Measurements from ENCODE around the gene TBX4. TPM values are rescaled to one million over a fixed set of nuclear protein-coding genes. Genes with fewer than 3 reads are reported as not detected.
"Not testable (repeated sequence)": the region's sequence is repeated elsewhere in the genome, so short reads cannot be mapped to it uniquely, and the experiment has no call there.

The TBX4 gene
- total RNA-seq, 1 experiment from 2014 or later, result not detected

DNA sequence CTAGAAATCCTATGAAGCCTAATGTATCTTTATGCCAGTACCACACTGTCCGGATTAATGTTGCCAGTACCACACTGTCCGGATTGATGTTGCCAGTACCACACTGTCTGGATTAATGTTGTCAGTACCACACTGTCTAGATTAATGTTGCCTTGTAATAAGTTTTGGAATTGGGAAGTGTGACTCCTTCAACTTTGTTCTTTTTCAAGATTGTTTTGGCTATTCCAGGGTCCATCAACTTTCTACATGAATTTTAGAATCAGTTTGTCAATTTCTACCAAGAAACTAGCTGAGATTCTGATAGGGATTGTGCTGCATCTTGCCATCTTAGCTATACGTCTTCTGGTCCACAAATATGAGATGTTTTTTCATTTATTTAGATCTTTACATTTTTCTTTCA lies 68.7 kb downstream of the TBX4 start:
- intact Hi-C loops (cut with micrococcal nuclease), result no loop called here
- Mint-ChIP-seq H3K4me1 (ENCODE audit: insufficient read depth, unreplicated experiment) (no peaks in the 10 kb centered on the region), H3K4me3 (ENCODE audit: unreplicated experiment) (no peak overlapping the region), H3K36me3 (ENCODE audit: insufficient read depth, unreplicated experiment) (no peaks in the 10 kb centered on the region), H3K27ac (ENCODE audit: low read depth, unreplicated experiment) (no peak overlapping the region), H3K27me3 (ENCODE audit: insufficient read depth, unreplicated experiment) (peaks cover 28% of the 10 kb centered on the region), H3K9me3 (ENCODE audit: unreplicated experiment) (no peaks in the 10 kb centered on the region)
- ChIA-PET POLR2A (no interaction called here), CTCF (no interaction called here)
- no TSS peak for BruUV-seq (replicated peaks)
- no peak for TF ChIP-seq CTCF (IDR thresholded peaks at IDR 0.05; ENCODE audit: unreplicated experiment)
- no peak for DNase-seq (ENCODE audit: unreplicated experiment)

DNA sequence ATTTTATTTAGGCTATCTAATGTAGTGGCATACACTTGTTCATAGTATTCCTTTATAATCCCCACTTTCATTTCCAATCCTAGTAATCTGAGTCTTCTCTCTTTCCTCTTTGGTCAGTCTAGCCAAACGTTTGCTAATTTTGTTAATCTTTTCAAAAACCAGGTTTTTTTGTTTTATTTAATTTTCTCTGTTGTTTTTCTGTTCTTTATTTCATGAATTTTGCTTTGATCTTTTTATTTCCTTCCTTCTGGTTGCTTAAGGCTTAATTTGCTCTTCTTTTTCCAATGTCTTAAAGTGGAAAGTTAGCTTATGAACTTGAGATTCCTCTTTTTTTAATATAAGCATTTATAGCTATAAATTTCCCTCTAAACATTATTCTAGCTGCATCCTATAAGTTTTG lies 69.9 kb downstream of the TBX4 start:
- H3K4me1 Mint-ChIP-seq (ENCODE audit: insufficient read depth, unreplicated experiment), result no peaks in the 10 kb centered on the region
- no peak for DNase-seq (ENCODE audit: unreplicated experiment)
- no peak overlapping the region for H3K4me3 Mint-ChIP-seq (ENCODE audit: unreplicated experiment)
- no peaks in the 10 kb centered on the region for H3K36me3 Mint-ChIP-seq (ENCODE audit: insufficient read depth, unreplicated experiment)
- BruUV-seq (replicated peaks), result no TSS peak
- no peaks in the 10 kb centered on the region for H3K9me3 Mint-ChIP-seq (ENCODE audit: unreplicated experiment)
- POLR2A ChIA-PET, result interaction anchor here (0.7 kb wide), 1 partner anchor 22 kb away, joined by 3 read pairs; no protein-coding TSS in a partner anchor
- CTCF ChIA-PET, result interaction anchor here (0.6 to 0.7 kb wide), 3 partner anchors 25 to 634 kb away, joined by 3 to 4 read pairs (median 4); no protein-coding TSS in a partner anchor
- no peak overlapping the region for H3K27ac Mint-ChIP-seq (ENCODE audit: low read depth, unreplicated experiment)
- no peak for TF ChIP-seq CTCF (IDR thresholded peaks at IDR 0.05; ENCODE audit: unreplicated experiment)
- H3K27me3 Mint-ChIP-seq (ENCODE audit: insufficient read depth, unreplicated experiment), result peaks cover 40% of the 10 kb centered on the region
- intact Hi-C loops (cut with micrococcal nuclease), result no loop called here

GRCh38 chr17:61524319-61524718 lies 72.1 kb downstream of the TBX4 start:
- CTCF ChIA-PET, result interaction anchor here (0.6 to 1.5 kb wide), 3 partner anchors 22 to 108 kb away, joined by 3 to 5 read pairs (median 4); no protein-coding TSS in a partner anchor

DNA sequence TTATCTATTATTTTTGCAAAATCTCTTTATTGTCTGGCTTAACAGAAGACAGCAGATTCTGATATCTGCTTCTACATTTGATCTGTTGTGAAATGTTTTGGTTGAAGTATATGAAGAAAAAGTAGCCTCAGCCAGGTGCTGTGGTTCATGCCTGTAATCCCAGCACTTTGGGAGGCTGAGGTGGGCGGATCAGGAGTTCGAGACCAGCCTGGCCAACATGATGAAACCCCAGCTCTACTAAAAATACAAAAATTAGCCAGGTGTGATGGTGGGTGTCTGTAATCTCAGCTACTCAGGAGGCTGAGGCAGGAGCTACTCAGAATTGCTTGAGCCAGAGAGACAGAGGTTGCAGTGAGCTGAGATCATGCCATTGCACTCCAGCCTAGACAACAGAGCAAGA lies 75.2 kb downstream of the TBX4 start:
- not testable (repeated sequence) for H3K27ac Mint-ChIP-seq (ENCODE audit: low read depth, unreplicated experiment)

More at GRCh38 chr17:61524319-61524718, 72.1 kb downstream of the TBX4 start:
- no peak for TF ChIP-seq CTCF (IDR thresholded peaks at IDR 0.05; ENCODE audit: unreplicated experiment)
- H3K4me3 Mint-ChIP-seq (ENCODE audit: unreplicated experiment), result no peak overlapping the region
- H3K27me3 Mint-ChIP-seq (ENCODE audit: insufficient read depth, unreplicated experiment), result peaks cover 42% of the 10 kb centered on the region
- H3K27ac Mint-ChIP-seq (ENCODE audit: low read depth, unreplicated experiment), result no peak overlapping the region
- POLR2A ChIA-PET, result interaction anchor here (1.1 kb wide), 1 partner anchor 10 kb away, joined by 4 read pairs; no protein-coding TSS in a partner anchor
- no peak for DNase-seq (ENCODE audit: unreplicated experiment)
- intact Hi-C loops (cut with micrococcal nuclease), result no loop called here
- BruUV-seq (replicated peaks), result no TSS peak
- no peaks in the 10 kb centered on the region for H3K4me1 Mint-ChIP-seq (ENCODE audit: insufficient read depth, unreplicated experiment)
- H3K9me3 Mint-ChIP-seq (ENCODE audit: unreplicated experiment), result no peaks in the 10 kb centered on the region
- H3K36me3 Mint-ChIP-seq (ENCODE audit: insufficient read depth, unreplicated experiment), result no peaks in the 10 kb centered on the region

GRCh38 chr17:61528171-61528570 lies 75.9 kb downstream of the TBX4 start:
- H3K4me3 Mint-ChIP-seq (ENCODE audit: unreplicated experiment), result no peak overlapping the region
- TF ChIP-seq CTCF (IDR thresholded peaks at IDR 0.05; ENCODE audit: unreplicated experiment), result no peak
- no peak overlapping the region for H3K27ac Mint-ChIP-seq (ENCODE audit: low read depth, unreplicated experiment)
- POLR2A ChIA-PET, result no interaction called here
- H3K36me3 Mint-ChIP-seq (ENCODE audit: insufficient read depth, unreplicated experiment), result no peaks in the 10 kb centered on the region
- intact Hi-C loops (cut with micrococcal nuclease), result no loop called here
- no TSS peak for BruUV-seq (replicated peaks)
- H3K4me1 Mint-ChIP-seq (ENCODE audit: insufficient read depth, unreplicated experiment), result no peaks in the 10 kb centered on the region
- H3K27me3 Mint-ChIP-seq (ENCODE audit: insufficient read depth, unreplicated experiment), result peaks cover 33% of the 10 kb centered on the region
- DNase-seq (ENCODE audit: unreplicated experiment), result no peak
- H3K9me3 Mint-ChIP-seq (ENCODE audit: unreplicated experiment), result no peaks in the 10 kb centered on the region
- CTCF ChIA-PET, result no interaction called here

More for the DNA sequence above, 75.2 kb downstream of the TBX4 start:
- intact Hi-C loops (cut with micrococcal nuclease); POLR2A ChIA-PET; H3K4me1 Mint-ChIP-seq (ENCODE audit: insufficient read depth, unreplicated experiment); H3K4me3 Mint-ChIP-seq (ENCODE audit: unreplicated experiment); DNase-seq (ENCODE audit: unreplicated experiment); H3K9me3 Mint-ChIP-seq (ENCODE audit: unreplicated experiment); H3K36me3 Mint-ChIP-seq (ENCODE audit: insufficient read depth, unreplicated experiment); BruUV-seq (replicated peaks): not testable (repeated sequence)
- CTCF ChIA-PET, result interaction anchor here (0.7 kb wide), 1 partner anchor 1191 kb away, joined by 3 read pairs; no protein-coding TSS in a partner anchor
- peaks cover 33% of the 10 kb centered on the region for H3K27me3 Mint-ChIP-seq (ENCODE audit: insufficient read depth, unreplicated experiment)

All from MCF 10A (cell line).